HG03135 (cell line): Measurements from ENCODE around the gene OR1K1.
"Not testable (repeated sequence)": the region's sequence is repeated elsewhere in the genome, so short reads cannot be mapped to it uniquely, and the experiment has no call there.

ENCODE experiments used
- ATAC-seq: cut with Tn5 transposase; IDR thresholded peaks from one replicate; pipeline ENCODE4 v1.9.1; 2021; ENCODE audit warnings: mild to moderate bottlenecking, moderate library complexity; ENCODE audit not compliant: unreplicated experiment

OR1K1 gene

DNA sequence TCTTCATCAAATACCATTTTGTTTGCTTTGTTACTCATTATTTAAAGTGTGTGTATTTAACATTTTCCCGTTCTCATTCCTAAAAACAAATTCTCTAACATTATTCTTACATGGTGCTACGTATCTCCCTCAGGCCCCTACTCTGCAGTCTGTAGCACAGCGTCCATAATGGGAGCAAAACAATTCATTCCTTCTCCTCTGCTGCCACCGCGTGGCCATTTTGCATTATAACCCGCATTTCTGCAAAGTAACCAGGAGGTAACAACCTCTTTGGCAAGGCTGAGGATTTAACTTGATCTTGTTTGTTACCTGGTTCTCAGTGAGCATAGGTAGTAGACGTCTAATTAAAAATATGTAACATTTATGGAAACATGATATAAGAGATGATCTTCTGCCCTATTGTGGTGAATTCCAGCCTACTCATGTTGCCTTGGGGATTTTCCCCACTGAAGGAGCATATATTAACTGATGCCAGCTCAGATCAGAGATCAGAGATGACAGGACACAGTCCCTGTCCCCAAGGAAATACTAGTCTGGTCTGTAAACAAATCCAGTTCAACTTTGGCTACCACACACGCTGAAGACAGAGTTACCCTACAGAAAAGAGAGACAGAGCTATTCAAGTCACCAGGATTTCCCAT, 10.5 kb downstream of the OR1K1 start:
- ATAC-seq = peak; percentile 54

DNA sequence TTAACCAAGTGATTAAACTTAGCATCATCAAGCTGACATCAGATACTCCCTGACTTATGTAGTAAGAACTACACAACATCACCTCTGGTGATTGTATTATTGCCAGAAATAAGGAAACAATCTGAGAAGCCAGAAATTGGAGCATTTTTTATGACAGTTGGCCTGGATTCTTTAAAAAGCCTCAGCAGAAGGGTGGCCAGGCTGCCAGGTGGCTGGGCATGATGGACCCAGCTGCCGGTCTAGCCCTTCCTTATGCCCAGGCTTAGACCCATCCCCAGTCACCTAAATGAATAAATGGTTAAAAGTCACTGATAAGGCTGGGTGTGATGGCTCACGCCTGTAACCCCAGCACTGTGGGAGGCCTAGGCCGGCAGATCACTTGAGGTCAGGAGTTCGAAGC, 12.8 kb downstream of the OR1K1 start:
- ATAC-seq = no peak

DNA sequence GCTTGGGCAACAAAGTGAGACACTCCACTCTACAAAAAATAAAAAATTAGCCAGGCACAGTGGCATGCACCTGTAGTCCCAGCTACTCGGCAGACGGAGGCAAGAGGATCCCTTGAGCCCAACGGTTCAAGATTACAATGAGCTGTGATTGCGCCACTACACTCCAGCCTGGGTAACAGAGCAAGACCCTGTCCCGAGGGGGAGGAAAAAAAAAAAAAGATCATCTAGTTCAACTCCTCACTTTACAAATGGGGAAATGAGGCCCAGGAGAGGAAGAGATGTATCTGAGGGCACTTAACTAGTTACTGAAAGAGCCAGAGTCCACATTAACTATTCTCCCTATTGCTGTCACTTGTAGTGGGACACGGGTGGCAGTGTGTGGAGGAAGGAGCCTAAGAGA, 14.6 kb downstream of the OR1K1 start:
- no peak for ATAC-seq

DNA sequence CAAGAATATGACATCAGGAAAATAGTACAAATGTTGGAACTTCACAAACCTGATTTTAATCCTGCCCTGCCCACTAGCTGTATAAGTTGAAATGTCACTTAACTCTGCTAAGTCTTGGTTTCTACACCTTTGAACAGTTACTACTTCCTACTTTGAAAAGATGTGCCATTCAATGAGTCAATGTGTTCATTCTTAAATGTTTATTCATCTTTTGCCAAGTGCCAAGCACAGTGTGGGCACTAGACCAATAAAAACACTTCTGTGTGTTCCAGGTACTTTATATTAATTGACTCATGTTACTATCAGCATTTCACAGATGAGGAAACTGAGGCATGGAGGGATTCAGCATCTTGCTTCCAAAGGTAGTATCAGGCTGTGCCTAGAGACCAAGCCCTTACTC, 15.6 kb downstream of the OR1K1 start:
- ATAC-seq = no peak

DNA sequence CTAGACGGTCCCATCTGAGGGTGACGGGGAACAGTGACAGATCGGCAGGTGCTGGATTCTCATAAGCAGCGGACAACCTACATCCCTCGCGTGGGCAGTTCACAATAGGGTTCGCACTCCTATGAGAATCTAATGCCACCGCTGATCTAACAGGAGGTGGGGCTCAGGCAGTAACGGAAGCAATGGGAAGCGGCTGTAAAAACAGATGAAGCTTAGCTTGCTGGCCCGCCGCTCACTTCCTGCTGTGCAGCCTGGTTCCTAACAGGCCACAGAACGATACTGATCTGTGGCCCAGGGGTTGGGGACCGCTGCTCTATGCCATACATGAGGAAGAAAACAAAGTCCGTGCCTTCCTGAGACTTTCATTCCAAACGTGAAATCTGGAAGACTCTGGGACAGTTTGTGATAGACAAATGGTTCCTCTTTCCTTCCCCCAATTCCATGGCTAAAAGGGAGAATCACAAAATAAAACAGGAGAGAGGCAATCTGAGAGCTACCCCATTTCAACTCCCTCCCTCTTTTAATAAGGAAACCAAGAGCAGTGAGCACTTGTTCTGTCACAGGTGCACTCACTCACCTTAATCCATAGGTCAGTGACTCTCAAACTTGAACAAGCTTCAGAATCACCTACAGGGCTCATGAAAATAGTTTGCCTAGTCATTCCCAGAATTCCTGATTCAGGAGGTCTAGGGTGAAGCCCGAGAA, 16.4 kb downstream of the OR1K1 start:
- ATAC-seq = no peak

DNA sequence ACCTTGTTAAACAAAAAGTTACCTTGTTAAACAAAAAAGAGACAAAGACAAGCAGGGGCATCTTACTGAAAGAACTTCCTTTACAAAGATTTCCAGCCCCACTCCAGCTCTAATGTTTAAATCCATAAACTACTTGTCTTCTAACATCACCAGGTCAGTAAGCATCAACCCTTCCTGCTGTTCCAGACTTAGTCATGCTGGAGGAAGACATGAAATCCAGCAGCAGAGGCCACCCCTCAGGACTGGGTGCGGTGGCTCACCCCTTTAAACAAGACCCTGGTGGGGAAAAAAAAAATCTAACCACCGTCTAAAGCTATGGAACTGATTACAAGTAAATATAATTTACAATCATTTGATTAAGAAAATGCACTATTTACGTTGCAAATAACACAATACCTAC, 19.4 kb downstream of the OR1K1 start:
- ATAC-seq = no peak

DNA sequence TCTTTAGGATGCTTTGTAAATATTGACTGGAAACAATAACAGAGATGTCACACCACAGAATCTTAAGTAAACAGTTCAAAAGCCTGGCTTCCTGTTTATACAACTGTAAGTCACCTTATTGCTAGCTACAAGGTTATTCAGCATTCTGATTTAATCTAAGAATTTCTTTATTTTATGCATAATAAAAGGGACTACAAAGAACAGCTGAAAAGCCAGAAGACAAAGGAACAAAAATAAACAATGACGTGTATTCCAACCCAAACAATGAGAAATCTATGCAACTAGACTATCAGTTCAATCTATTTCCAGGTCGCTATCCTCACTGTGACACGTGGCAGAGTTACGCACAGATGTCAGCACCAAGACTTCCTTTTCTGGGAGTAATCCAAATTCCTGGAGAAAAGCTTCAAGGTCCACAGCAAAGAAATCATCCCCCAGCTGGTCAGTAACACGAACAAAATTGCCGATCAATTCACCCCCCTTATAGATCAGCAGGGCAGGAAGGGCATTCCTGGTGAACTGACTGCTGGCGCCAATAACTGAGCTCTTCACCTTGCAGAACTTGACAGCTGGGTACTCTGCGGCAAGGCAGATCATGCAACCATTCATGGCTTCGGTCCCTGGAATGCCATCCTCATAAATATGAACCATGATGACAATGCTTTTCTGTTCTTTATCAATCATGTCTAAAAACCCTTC, 20.0 kb downstream of the OR1K1 start:
- no peak for ATAC-seq

DNA sequence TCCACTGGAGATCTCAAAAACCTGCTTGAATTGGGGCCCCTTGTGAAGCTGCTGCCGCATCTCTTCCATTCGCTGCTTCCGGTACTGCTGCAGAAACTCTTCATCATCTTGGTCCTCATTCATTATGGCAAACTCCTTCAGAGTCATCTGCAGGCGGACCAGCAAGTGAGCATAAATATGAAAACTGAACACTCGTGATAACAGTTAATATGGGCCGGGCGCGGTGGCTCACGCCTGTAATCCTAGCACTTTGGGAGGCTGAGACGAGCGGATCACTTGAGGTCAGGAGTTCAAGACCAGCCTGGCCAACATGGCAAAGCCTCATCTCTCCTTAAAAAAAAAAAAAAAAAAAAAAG, 20.5 kb downstream of the OR1K1 start:
- no peak for ATAC-seq

DNA sequence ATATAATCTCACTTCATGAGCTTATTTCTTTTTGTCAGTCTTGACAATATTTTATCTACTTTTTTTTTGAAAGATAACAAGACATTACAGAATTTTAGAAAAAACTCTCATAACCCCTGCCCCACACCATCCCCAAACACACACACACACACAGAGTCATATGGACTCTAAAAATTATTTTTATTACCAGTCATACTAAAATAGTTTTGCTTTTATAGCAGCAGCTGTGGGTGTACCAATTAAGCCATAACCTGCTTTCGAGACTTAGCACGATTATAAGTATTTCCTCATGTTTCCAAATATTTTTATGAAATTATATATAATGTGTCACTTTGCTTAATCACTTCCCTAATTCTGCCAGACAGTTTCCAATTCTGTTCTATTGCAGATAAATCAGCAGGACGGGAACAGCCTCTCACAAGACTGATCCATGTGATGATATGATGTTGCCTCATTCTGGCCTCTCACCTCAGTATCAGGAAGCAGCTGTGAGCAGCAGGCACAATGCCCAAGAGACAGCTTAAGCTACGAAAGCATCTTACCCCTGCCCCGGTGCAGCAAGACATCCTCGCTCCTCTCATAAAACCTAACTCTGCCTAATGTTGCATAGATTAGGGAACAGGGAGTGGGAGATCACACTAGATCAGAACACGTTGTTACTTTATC, 21.5 kb downstream of the OR1K1 start:
- ATAC-seq = no peak

DNA sequence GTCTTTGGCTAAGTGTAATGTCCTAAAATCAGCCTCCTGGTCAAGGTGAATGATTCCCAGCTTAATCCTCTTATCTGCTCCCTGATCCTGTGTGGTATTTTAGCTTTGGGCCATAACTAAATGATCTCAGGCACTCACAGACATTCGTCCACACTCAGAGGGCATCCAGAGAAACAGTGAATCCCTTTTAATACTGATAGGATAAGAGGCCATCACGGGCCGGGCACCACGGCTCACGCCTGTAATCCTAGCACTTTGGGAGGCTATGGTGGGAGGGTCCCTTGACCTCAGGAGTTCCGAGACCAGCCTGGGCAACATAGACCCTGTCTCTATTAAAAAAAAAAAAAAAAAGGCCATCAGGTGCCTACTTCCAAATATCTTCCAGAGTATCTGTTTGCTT, 22.1 kb downstream of the OR1K1 start:
- no peak for ATAC-seq

DNA sequence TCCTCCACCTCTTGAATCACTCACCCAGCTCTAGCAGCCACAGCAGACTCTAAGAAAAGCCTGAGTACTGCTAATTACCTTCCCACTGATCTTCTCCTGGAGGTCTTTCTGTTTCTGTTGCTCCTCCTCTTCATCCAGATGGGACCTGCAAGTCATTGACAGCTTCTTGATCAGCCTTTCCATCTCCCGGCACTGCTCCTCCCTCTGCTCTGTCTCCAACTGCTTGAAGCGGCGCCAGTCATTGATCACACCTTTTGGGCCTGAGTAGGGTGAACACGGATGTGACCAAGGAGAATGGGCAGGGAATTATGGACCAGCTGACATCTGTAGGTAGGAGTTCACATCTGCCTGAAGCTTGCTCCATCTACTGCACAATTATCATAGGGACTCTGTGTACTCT, 23.0 kb downstream of the OR1K1 start:
- ATAC-seq = no peak

DNA sequence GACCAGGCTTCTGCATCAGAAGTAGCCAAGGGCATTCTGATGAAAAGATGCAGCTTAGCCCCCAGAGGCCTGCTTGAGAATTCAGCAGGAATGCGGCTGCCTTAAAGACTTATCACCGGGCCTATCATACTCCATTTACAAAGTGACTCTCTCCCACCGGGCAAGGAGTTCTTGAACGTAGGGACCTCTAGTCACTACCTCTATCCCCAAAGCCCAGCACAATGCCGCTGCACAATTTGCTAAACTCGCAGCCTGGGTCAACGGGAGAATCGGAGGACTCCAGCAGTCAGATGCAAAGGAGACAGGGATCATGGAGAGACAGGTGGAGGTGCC, 27.8 kb downstream of the OR1K1 start:
- peak; percentile 25 for ATAC-seq

DNA sequence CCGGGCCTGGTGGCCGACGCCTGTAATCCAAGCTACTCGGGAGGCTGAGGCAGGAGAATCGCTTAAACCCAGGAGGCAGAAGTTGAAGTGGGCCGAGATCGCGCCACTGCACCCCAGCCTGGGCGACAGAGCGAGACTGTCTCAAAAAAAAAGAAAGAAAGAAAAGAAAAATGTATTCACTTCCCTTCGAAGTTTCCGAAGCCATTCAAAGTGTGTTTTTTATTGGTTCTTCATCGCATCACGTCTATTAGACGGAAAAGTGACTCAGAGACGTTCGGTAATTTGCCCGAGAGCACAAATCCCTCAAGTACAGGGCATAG, 29.0 kb downstream of the OR1K1 start:
- not testable (repeated sequence) for ATAC-seq

DNA sequence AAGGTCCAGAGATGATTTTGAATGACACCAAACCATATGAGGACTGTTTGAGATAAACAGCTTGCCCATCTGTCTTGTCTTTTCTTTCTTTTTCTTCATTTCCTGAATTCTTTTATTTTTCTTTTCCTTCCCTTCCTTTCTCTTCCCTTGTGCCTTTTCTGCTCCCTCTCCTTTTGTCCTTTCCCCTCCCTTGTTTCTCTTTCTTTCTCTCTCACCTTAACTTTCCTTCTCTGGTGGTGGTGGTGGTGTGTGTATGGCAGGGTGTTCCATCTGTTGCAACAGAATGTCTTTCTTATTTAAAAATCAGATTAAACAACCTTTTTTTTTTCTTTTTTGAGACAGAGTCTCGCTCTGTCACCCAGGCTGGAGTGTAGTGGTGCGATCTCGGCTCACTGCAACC, 32.3 kb downstream of the OR1K1 start:
- no peak for ATAC-seq

DNA sequence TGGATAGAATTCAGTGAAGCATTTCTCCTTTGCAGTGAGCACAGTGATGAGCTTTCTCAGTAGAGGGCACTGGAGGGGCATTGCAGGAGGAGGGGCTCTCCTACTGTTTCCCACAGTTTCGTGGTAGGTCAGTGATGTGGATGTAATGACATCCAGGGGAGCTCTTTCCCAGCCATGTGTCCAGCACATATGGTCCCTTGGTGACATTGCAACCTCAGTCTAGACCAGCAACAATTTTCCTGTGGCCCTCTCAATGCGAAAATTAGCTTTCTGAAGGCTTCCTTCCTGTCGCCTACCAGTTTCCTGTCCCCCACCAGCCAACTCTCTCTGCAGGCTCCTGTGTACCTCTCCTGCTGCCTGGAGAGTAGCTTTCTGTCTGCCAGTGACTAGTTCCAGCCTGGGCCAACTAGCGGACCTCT, 35.4 kb downstream of the OR1K1 start:
- ATAC-seq = no peak

DNA sequence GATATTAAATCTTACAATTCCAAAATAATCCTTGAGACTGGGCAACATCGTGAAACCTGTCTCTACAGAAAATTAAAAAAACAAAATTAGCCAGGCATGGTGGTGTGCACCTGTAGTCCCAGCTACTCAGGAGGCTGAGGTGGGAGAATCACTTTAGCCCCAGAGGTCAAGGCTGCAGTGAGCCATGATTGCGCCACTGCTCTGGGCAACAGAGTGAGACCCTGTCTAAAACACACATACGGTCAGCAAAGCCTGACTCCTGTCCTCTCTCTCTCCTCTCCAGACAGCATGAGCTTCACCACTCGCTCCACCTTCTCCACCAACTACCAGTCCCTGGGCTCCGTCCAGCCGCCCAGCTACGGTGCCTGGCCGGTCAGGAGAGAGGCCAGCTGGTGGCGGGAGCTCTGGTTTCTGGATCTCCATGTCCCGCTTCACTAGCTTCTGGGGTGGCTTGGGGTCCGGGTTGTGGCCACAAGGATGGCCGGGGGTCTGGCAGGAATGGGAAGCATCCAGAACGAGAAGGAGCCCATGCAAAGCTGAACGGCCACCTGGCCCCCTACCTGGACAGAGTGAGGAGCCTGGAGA, 37.4 kb downstream of the OR1K1 start:
- no peak for ATAC-seq

DNA sequence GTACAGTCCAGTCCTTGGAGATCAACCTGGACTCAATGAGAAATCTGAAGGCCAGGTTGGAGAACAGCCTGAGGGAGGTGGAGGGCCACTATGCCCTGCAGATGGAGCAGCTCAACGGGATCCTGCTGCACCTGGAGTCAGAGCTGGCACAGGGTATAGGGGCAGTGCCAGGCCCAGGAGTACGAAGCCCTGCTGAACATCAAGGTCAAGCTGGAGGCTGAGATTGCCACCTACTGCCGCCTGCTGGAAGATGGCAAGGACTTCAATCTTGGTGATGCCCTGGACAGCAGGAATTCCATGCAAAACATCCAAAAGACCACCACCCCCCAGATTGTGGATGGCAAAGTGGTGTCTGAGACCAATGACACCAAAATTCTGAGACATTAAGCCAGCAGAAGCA, 38.5 kb downstream of the OR1K1 start:
- ATAC-seq = not testable (repeated sequence)

DNA sequence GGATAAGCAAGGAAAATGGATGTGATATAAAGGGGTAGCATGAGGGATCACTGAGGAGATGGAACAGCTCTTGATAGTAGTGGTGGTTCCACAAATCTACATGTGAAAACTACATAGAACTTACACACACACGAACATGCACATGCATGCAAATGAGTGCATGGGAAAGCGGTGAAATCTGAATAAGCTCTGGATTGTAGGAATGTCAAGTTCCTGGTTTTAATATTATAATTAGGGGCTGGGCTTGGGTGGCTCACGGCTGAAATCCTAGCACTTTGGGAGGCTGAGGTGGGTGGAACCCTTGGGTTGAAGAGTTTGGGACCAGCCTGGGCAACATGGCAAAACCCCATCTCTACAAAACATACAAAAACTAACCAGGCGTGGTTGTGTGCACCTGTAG, 41.6 kb downstream of the OR1K1 start:
- ATAC-seq = no peak

DNA sequence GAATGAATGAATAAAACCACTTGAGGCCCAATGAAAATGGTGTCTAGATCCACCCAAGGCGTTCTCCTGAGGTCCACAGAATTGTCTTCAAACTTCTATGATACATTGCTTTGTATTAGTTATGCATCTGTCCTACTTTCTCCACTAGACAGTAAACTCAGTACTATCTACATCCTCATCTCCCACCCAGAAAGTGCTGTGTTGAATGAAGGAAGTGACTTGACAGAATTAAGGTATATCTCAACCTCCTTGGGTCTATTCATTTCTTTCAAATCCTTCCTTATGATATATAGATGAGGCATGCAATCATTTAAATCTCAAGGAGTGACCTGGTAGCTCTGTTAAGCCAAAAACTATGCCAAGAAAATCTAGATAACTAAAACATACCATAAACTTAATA, 44.2 kb downstream of the OR1K1 start:
- no peak for ATAC-seq

DNA sequence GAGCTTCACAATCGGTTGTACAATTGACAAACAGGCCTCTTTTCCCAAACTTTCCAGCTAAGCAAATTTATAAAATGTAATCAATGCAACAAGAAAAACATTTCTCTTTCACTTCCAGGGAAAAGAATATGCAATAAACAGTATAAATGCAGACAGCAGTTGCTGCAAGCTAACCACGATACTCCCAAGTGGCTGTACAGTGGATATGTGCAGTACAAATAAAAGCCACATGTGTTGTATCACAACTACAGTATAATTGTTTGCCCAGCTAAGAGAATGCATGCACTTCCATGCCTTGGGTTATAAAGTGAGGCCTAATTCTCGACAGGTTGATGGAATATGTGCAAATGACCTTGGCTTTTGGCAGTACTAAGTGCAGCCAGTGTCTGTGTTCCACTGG, 45.2 kb downstream of the OR1K1 start:
- no peak for ATAC-seq

DNA sequence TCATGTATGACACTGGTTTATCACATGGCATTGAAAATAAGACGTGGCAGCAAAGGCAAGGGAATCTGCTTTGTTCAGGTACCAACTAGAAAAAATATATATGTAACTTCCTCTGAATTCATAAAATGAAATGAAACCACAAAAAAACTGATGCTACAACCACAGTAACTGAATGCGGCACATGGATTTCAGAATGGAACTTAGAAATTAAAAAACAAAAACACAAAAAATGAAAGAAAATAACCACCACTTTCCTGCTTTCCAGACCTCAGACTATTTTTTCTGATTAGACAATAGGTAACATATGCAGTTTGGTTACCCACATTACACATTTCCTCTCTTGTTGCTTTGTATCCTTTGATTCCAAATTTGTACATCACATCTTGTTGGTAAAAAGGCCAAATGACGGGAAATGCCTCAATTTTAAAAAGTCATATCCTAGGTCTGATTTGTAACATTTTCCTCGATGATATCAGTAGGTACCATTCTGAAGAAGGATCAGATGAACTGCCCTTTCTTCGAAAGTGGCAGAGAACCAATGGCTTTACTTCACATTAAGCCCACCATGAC, 46.5 kb downstream of the OR1K1 start:
- ATAC-seq = no peak
